NT2/D1 (cell line): ENCODE measurements around the gene MAP2K4.

Experiments
- DNase-seq: peaks from one replicate; pipeline ENCODE4 v3.0.0-alpha.2; 2011; ENCODE audit warnings: low read depth, low spot score
- H3K27me3 ChIP-seq: 2 replicates; pipeline ENCODE4 v1.6.0; 2011; ENCODE audit warnings: mild to moderate bottlenecking; ENCODE audit not compliant: insufficient read length, insufficient read depth
- H3K36me3 ChIP-seq: 2 replicates; pipeline ENCODE4 v1.6.1; 2011; ENCODE audit warnings: mild to moderate bottlenecking, low read length, mixed read lengths; ENCODE audit not compliant: insufficient read depth, insufficient read length
- H3K4me1 ChIP-seq: 2 replicates; pipeline ENCODE4 v1.5.1; 2011; ENCODE audit not compliant: insufficient read depth, insufficient read length
- H3K4me3 ChIP-seq: 2 replicates; pipeline ENCODE4 v1.5.1; 2011; ENCODE audit warnings: low read depth; ENCODE audit not compliant: insufficient read length
- H3K9ac ChIP-seq: 2 replicates; pipeline ENCODE4 v1.6.0; 2011; ENCODE audit warnings: low read depth; ENCODE audit not compliant: insufficient read length
- H3K9me3 ChIP-seq: 2 replicates; pipeline ENCODE4 v1.5.1; 2011; ENCODE audit warnings: mild to moderate bottlenecking, low read length; ENCODE audit not compliant: insufficient read depth
- SUZ12 ChIP-seq: IDR thresholded peaks from 2 replicates; pipeline ENCODE4 v1.6.1; 2011; ENCODE audit not compliant: insufficient read length, insufficient read depth; ENCODE audit errors: extremely low read depth
- YY1 ChIP-seq: IDR thresholded peaks from 2 replicates; pipeline ENCODE4 v1.6.1; 2011; ENCODE audit not compliant: insufficient read length, insufficient read depth
- ZNF274 ChIP-seq: IDR thresholded peaks from 2 replicates; pipeline ENCODE4 v1.6.1; 2011; ENCODE audit warnings: mild to moderate bottlenecking, low read depth, low read length

MAP2K4 gene

DNA sequence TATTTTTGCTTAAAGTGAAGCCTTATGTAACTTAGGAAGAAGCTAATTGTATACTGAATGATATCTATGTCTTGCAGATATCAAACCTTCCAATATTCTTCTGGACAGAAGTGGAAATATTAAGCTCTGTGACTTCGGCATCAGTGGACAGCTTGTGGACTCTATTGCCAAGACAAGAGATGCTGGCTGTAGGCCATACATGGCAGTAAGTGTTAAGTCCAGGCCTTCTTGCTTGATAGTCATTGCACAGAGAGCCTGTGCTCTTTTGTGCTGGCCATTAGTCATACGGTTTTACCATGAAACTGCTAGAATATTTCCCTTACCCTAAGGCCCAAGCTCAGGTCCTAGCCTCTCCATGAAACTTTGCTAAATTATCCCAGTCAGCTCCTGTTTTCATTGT, 92.5 kb downstream of the MAP2K4 start:
- no peak overlapping the region for H3K4me3 ChIP-seq
- no peaks in the 10 kb centered on the region for H3K4me1 ChIP-seq
- no peak overlapping the region for H3K9ac ChIP-seq
- no peaks in the 10 kb centered on the region for H3K27me3 ChIP-seq
- H3K36me3 ChIP-seq = peaks cover 40% of the 10 kb centered on the region
- H3K9me3 ChIP-seq = no peaks in the 10 kb centered on the region
- TF ChIP-seq SUZ12 (no peak), YY1 (no peak), ZNF274 (no peak)
- no peak for DNase-seq

DNA sequence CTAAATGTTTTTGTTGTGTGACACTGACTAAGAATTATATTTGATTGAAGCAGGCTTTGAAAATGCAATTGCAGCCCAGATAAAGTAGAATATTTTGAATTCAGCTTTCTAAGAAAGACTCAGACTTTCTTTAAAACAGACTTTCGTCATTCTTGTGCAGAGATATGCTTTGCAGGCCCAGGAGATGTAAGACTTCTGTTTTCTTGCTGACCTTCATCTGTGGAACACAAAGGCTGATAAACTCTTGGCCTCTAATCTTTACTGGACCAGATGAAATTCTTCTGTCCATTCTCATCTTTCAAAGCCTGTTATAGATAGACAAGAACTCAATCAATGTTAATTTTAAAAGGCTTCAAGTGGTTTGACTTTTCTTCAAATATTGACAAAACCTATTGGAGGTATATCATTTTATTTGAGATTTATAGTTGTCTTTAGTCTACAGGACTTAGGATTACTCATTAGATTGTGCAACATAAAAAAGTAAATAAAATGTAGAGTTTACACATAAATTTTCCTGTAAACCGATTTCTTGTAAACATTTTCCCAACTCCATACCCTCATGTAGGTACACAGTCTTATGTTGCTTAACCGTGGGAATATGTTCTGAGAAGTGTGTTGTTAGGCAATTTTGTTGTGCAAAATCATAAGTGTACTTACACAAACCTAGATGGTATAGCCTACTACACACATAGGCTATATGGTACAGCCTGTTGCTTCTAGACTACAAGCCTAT, 94.2 kb downstream of the MAP2K4 start:
- TF ChIP-seq ZNF274 (no peak), YY1 (no peak), SUZ12 (no peak)

GRCh38 chr17:12116143-12116542, 95.5 kb downstream of the MAP2K4 start:
- TF ChIP-seq ZNF274 = no peak
- TF ChIP-seq YY1 = no peak
- Histone ChIP-seq H3K27me3 (no peaks in the 10 kb centered on the region), H3K9ac (no peak overlapping the region), H3K4me3 (no peak overlapping the region), H3K4me1 (no peaks in the 10 kb centered on the region), H3K36me3 (peaks cover 41% of the 10 kb centered on the region), H3K9me3 (no peaks in the 10 kb centered on the region)
- DNase-seq = no peak

More for the DNA sequence above, 94.2 kb downstream of the MAP2K4 start:
- Histone ChIP-seq H3K9ac (no peak overlapping the region), H3K4me3 (no peak overlapping the region), H3K9me3 (no peaks in the 10 kb centered on the region), H3K4me1 (no peaks in the 10 kb centered on the region), H3K36me3 (peaks cover 43% of the 10 kb centered on the region), H3K27me3 (no peaks in the 10 kb centered on the region)
- DNase-seq = no peak

DNA sequence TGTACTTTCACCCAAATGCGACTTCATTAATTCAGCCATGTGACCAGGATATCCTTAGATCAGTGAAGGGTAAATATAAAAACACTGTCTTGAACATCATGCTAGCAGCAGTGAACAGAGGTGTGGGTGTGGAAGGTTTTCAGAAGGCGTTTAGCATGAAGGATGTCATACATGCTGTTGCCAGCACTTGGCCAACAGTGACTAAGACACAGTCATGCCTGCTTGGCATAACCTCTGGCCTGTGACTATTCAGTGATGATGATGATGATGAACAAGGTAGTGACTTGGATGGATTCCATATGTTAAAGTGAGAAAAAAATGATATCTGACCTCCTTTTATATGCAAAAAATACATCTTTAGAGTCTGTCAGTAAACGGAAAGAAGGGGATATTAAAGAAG, 97.9 kb downstream of the MAP2K4 start:
- no peak overlapping the region for H3K4me3 ChIP-seq
- H3K9me3 ChIP-seq = no peaks in the 10 kb centered on the region
- no peaks in the 10 kb centered on the region for H3K4me1 ChIP-seq
- H3K9ac ChIP-seq = no peak overlapping the region
- peaks cover 26% of the 10 kb centered on the region for H3K36me3 ChIP-seq
- H3K27me3 ChIP-seq = no peaks in the 10 kb centered on the region
- TF ChIP-seq SUZ12 = no peak
- no peak for TF ChIP-seq ZNF274
- TF ChIP-seq YY1 = no peak
- no peak for DNase-seq

- no peaks in the 10 kb centered on the region for H3K27me3 ChIP-seq
- no peaks in the 10 kb centered on the region for H3K9me3 ChIP-seq
- no peak overlapping the region for H3K4me3 ChIP-seq
- TF ChIP-seq ZNF274 (no peak), YY1 (no peak), SUZ12 (no peak)
- no peaks in the 10 kb centered on the region for H3K4me1 ChIP-seq
- H3K36me3 ChIP-seq = peaks cover 24% of the 10 kb centered on the region
- no peak for DNase-seq
- no peak overlapping the region for H3K9ac ChIP-seq
Observed at GRCh38 chr17:12122075-12122474, 101.4 kb downstream of the MAP2K4 start.

DNA sequence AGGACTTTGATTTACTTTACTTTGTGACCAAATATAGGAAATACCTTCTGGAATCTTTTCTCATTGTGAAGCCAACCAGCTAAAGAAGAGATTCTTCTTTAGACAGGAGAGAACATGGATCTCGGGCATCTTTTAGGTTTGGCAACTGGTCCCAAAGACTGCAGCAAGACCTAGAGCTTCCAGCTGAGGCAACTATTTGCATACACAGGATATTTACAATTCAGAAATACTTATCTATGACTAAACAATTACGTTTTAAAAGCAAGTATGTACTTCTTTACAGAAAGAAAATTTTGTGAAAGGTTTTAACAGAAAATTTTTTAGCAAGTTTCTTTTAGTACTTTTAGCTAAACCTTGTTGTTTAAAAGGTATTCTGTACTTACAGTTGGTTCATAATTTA, 106.5 kb downstream of the MAP2K4 start:
- Histone ChIP-seq H3K36me3 (peaks cover 29% of the 10 kb centered on the region), H3K9ac (no peak overlapping the region), H3K27me3 (no peaks in the 10 kb centered on the region), H3K9me3 (no peaks in the 10 kb centered on the region), H3K4me1 (no peaks in the 10 kb centered on the region), H3K4me3 (no peak overlapping the region)
- DNase-seq = no peak
- TF ChIP-seq ZNF274 = no peak
- no peak for TF ChIP-seq YY1
- no peak for TF ChIP-seq SUZ12

GRCh38 chr17:12127667-12128066, 107.0 kb downstream of the MAP2K4 start:
- no peak overlapping the region for H3K4me3 ChIP-seq
- H3K27me3 ChIP-seq = no peaks in the 10 kb centered on the region
- H3K36me3 ChIP-seq = peaks cover 29% of the 10 kb centered on the region
- H3K9ac ChIP-seq = no peak overlapping the region
- no peaks in the 10 kb centered on the region for H3K4me1 ChIP-seq
- no peak for DNase-seq
- no peaks in the 10 kb centered on the region for H3K9me3 ChIP-seq
- TF ChIP-seq YY1 (no peak), SUZ12 (no peak), ZNF274 (no peak)

GRCh38 chr17:12128946-12129345, 108.3 kb downstream of the MAP2K4 start:
- DNase-seq = no peak
- no peaks in the 10 kb centered on the region for H3K27me3 ChIP-seq
- H3K9ac ChIP-seq = no peak overlapping the region
- H3K4me3 ChIP-seq = no peak overlapping the region
- TF ChIP-seq YY1 = no peak
- no peak for TF ChIP-seq SUZ12
- no peak for TF ChIP-seq ZNF274
- H3K36me3 ChIP-seq = peaks cover 29% of the 10 kb centered on the region
- H3K9me3 ChIP-seq = no peaks in the 10 kb centered on the region
- H3K4me1 ChIP-seq = no peaks in the 10 kb centered on the region
